OCI-LY3 (cell line): ENCODE results near the gene PMAIP1.

ENCODE experiments used
- EZH2phosphoT487 ChIP-seq: fragments of 200-600 bp; shearing (Covaris generic); IDR thresholded peaks from 2 replicates; pipeline ENCODE4 v1.6.1; 2018; ENCODE audit warnings: antibody characterized with exemption, mixed run types, low read depth
- TF ChIP-seq, protein P1 (sequence below): fragments of 200-600, 300-600 bp; sonication (generic); IDR thresholded peaks from 2 replicates; pipeline ENCODE4 v1.5.1; 2014; ENCODE audit warnings: antibody characterized with exemption, low read length, low read depth

DNA sequence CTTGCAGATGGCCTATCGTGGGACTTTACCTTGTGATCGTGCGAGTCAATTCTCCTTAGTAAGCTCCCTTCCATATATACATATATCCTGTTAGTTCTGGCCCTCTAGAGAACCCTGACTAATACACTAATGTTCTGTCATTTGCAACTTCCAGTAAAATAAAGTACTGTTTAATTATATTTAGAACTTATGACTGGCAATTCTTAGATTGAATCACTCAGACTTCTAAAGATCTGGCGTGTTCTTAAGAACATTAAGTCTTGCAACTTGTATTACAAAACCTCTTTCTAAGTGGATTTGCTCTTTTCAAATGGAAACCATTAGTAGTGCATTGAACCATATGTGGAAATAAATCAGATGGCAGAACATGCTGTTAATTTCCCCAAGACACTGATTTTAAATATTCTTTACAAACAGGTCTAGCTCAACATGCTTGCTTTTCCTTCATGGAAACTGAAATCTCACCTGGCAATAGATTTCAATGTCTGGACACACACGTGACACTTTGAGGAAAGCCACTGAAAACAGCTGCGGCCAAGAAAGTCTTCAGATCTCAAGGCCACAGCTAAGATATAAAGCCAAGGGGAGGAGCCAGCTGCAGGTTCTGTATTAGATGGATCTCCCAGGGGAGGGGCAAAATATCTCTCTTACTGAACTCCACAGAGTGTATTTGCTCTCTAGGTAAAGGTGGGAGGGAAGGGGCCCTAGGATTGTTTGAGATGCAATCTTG is 50.6 kb downstream of the PMAIP1 start:
- TF ChIP-seq, protein P1, sequence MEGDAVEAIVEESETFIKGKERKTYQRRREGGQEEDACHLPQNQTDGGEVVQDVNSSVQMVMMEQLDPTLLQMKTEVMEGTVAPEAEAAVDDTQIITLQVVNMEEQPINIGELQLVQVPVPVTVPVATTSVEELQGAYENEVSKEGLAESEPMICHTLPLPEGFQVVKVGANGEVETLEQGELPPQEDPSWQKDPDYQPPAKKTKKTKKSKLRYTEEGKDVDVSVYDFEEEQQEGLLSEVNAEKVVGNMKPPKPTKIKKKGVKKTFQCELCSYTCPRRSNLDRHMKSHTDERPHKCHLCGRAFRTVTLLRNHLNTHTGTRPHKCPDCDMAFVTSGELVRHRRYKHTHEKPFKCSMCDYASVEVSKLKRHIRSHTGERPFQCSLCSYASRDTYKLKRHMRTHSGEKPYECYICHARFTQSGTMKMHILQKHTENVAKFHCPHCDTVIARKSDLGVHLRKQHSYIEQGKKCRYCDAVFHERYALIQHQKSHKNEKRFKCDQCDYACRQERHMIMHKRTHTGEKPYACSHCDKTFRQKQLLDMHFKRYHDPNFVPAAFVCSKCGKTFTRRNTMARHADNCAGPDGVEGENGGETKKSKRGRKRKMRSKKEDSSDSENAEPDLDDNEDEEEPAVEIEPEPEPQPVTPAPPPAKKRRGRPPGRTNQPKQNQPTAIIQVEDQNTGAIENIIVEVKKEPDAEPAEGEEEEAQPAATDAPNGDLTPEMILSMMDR = no peak
- no peak for TF ChIP-seq EZH2phosphoT487
